Esophagus muscularis mucosa (tissue), 3 donors: Measurements from ENCODE around the gene FAM229A.
"Not testable (repeated sequence)": the region's sequence is repeated elsewhere in the genome, so short reads cannot be mapped to it uniquely, and the experiment has no call there.

Experiments used
- CTCF ChIP-seq, 3 experiments: fragments of 200-600 bp in 2 of 3; fragments of 450-650 bp in 1 of 3; sonication (generic) in 2 of 3; IDR thresholded peaks; one replicate each; pipeline ENCODE4 v1.5.1; 2017 to 2019; ENCODE audit warnings: antibody characterized with exemption in 3 of 3, mild to moderate bottlenecking in 2 of 3, moderate library complexity in 1 of 3
- POLR2A ChIP-seq: fragments of 450-650 bp; IDR thresholded peaks from one replicate; pipeline ENCODE4 v1.6.1; 2017; ENCODE audit warnings: antibody characterized with exemption, moderate library complexity, mild to moderate bottlenecking, low read depth

GRCh38 chr1:32355778-32356177 is 6.5 kb downstream of the FAM229A start:
- not testable (repeated sequence) for TF ChIP-seq POLR2A; CTCF (IDR thresholded peaks at IDR 0.05)
